ENCODE measurements around the gene GNAQ. TPM values are rescaled to one million over a fixed set of nuclear protein-coding genes. Genes with fewer than 3 reads are reported as not detected.

The GNAQ gene
- total RNA-seq, 4 donors from 2014 or later, result 35.4 to 95.7 (median 52.3) TPM

GRCh38 chr9:77974434-77974833 lies 57.2 kb downstream of the GNAQ start:
- TF ChIP-seq, protein P1, sequence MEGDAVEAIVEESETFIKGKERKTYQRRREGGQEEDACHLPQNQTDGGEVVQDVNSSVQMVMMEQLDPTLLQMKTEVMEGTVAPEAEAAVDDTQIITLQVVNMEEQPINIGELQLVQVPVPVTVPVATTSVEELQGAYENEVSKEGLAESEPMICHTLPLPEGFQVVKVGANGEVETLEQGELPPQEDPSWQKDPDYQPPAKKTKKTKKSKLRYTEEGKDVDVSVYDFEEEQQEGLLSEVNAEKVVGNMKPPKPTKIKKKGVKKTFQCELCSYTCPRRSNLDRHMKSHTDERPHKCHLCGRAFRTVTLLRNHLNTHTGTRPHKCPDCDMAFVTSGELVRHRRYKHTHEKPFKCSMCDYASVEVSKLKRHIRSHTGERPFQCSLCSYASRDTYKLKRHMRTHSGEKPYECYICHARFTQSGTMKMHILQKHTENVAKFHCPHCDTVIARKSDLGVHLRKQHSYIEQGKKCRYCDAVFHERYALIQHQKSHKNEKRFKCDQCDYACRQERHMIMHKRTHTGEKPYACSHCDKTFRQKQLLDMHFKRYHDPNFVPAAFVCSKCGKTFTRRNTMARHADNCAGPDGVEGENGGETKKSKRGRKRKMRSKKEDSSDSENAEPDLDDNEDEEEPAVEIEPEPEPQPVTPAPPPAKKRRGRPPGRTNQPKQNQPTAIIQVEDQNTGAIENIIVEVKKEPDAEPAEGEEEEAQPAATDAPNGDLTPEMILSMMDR (IDR thresholded peaks at IDR 0.05), result no peak
- TF ChIP-seq POLR2A (IDR thresholded peaks at IDR 0.05), result no peak
- Histone ChIP-seq H3K36me3 (no peaks in the 10 kb centered on the region), H3K4me1 (no peaks in the 10 kb centered on the region), H3K9me3 (no peaks in the 10 kb centered on the region), H3K4me3 (no peak overlapping the region), H3K27ac (no peak overlapping the region), H3K27me3 (no peaks in the 10 kb centered on the region)
- intact Hi-C loops (cut with DNase I; ENCODE audit: low total_unique reads), result no loop called here
- no peak for DNase-seq

- TF ChIP-seq POLR2A (IDR thresholded peaks at IDR 0.05), result no peak
- TF ChIP-seq, protein P1 (IDR thresholded peaks at IDR 0.05), result no peak
- no peak overlapping the region for H3K27ac ChIP-seq
- intact Hi-C loops (cut with DNase I; ENCODE audit: low total_unique reads), result no loop called here
- no peaks in the 10 kb centered on the region for H3K27me3 ChIP-seq
- H3K9me3 ChIP-seq, result no peaks in the 10 kb centered on the region
- no peaks in the 10 kb centered on the region for H3K36me3 ChIP-seq
- no peaks in the 10 kb centered on the region for H3K4me1 ChIP-seq
- DNase-seq, result no peak
- H3K4me3 ChIP-seq, result no peak overlapping the region
Measured at GRCh38 chr9:77969083-77969482, 62.5 kb downstream of the GNAQ start.

DNA sequence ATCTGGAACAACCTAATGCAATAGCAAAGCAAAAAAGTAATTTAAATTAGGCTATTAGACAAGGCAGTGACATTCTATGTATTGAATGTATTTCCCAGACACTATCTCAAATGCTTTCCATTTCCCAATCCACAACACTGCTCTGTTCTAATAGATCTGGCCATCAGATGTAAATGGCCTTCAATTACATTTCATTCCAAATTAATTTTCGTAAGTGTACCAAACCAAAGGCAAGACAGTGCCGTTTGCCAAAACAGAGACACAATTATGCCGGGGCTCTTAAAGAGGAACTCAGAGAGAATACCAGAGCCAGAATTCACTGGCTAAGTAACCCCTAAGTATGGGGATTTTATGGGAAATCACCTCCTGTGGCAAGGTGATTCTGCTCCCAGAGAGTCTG lies 63.1 kb downstream of the GNAQ start:
- DNase-seq, result no peak
- intact Hi-C loops (cut with DNase I; ENCODE audit: low total_unique reads), result no loop called here
- H3K4me1 ChIP-seq, result no peaks in the 10 kb centered on the region
- no peak for TF ChIP-seq POLR2A (IDR thresholded peaks at IDR 0.05)
- TF ChIP-seq, protein P1 (IDR thresholded peaks at IDR 0.05), result no peak
- no peak overlapping the region for H3K4me3 ChIP-seq
- H3K9me3 ChIP-seq, result no peaks in the 10 kb centered on the region
- H3K27me3 ChIP-seq, result no peaks in the 10 kb centered on the region
- no peaks in the 10 kb centered on the region for H3K36me3 ChIP-seq
- no peak overlapping the region for H3K27ac ChIP-seq

GRCh38 chr9:77966718-77967117 lies 64.9 kb downstream of the GNAQ start:
- TF ChIP-seq, protein P1 (IDR thresholded peaks at IDR 0.05), result no peak
- TF ChIP-seq POLR2A (IDR thresholded peaks at IDR 0.05), result no peak
- no peaks in the 10 kb centered on the region for H3K36me3 ChIP-seq
- intact Hi-C loops (cut with DNase I; ENCODE audit: low total_unique reads), result no loop called here
- H3K27ac ChIP-seq, result no peak overlapping the region
- DNase-seq, result no peak
- H3K27me3 ChIP-seq, result no peaks in the 10 kb centered on the region
- H3K9me3 ChIP-seq, result no peaks in the 10 kb centered on the region
- H3K4me3 ChIP-seq, result no peak overlapping the region
- H3K4me1 ChIP-seq, result no peaks in the 10 kb centered on the region

- H3K9me3 ChIP-seq, result no peaks in the 10 kb centered on the region
- no peak overlapping the region for H3K4me3 ChIP-seq
- no peaks in the 10 kb centered on the region for H3K27me3 ChIP-seq
- intact Hi-C loops (cut with DNase I; ENCODE audit: low total_unique reads), result no loop called here
- H3K4me1 ChIP-seq, result no peaks in the 10 kb centered on the region
- H3K36me3 ChIP-seq, result no peaks in the 10 kb centered on the region
- no peak for DNase-seq
- H3K27ac ChIP-seq, result no peak overlapping the region
- TF ChIP-seq, protein P1 (IDR thresholded peaks at IDR 0.05), result no peak
- TF ChIP-seq POLR2A (IDR thresholded peaks at IDR 0.05), result no peak
Measured at GRCh38 chr9:77965445-77966123, 66.0 kb downstream of the GNAQ start.
